NCI-H1694 treated with DMSO at 0.1 percent for 48 hours (cell line): ENCODE data around the gene OR8U1.
"Not testable (repeated sequence)": the region's sequence is repeated elsewhere in the genome, so short reads cannot be mapped to it uniquely, and the experiment has no call there.

Experiments
- DNase-seq: peaks from one replicate; lab custom pipeline; 2025; lab: John Stamatoyannopoulos, UW

OR8U1 gene

GRCh38 chr11:56375324-56375723 lies at the start of gene OR8U1:
TSS of gene OR8U1 (plus strand) at chr11:56375624. CDS start at chr11:56375624, 0 bp downstream.
- DNase-seq: no peak

- no peak for DNase-seq
Observed at GRCh38 chr11:56331861-56332491, 43.4 kb upstream of the OR8U1 start.

GRCh38 chr11:56333156-56333555 lies 42.3 kb upstream of the OR8U1 start:
- no peak for DNase-seq

GRCh38 chr11:56340289-56340688 lies 35.1 kb upstream of the OR8U1 start:
- DNase-seq: no peak

- DNase-seq: no peak
Observed at GRCh38 chr11:56345739-56346138, 29.7 kb upstream of the OR8U1 start, which contains the start of gene OR8K1. TSS of gene OR8K1 (plus strand) at chr11:56346039. CDS start at chr11:56346039, 0 bp downstream.

GRCh38 chr11:56353991-56354390 lies 21.4 kb upstream of the OR8U1 start, which contains the start of gene OR8J1:
TSS of gene OR8J1 (plus strand) at chr11:56354291. CDS start at chr11:56360247, 5,956 bp downstream.
- DNase-seq: no peak

- no peak for DNase-seq
Observed at GRCh38 chr11:56380120-56380519, 4.7 kb downstream of the OR8U1 start.

- no peak for DNase-seq
Observed at GRCh38 chr11:56394381-56394780, 19.0 kb downstream of the OR8U1 start.

- no peak for DNase-seq
Observed at GRCh38 chr11:56396047-56396446, 20.6 kb downstream of the OR8U1 start.

GRCh38 chr11:56401858-56402461 lies 26.5 kb downstream of the OR8U1 start:
- DNase-seq: not testable (repeated sequence)

- no peak for DNase-seq
Observed at GRCh38 chr11:56404393-56404792, 29.0 kb downstream of the OR8U1 start.

GRCh38 chr11:56410801-56411200 lies 35.4 kb downstream of the OR8U1 start:
- DNase-seq: no peak

- no peak for DNase-seq
Observed at GRCh38 chr11:56412396-56412795, 37.0 kb downstream of the OR8U1 start, which contains the start of gene OR5AL1. TSS of gene OR5AL1 (plus strand) at chr11:56412696.
